GM21723 (cell line): ENCODE results near the gene TFPI.

Experiments
- ATAC-seq: cut with Tn5 transposase; IDR thresholded peaks from one replicate; pipeline ENCODE4 v1.9.1; 2021; ENCODE audit warnings: mild to moderate bottlenecking, moderate library complexity; ENCODE audit not compliant: unreplicated experiment

The TFPI gene

GRCh38 chr2:187470698-187471097, 83.5 kb downstream of the TFPI start:
- ATAC-seq: no peak

DNA sequence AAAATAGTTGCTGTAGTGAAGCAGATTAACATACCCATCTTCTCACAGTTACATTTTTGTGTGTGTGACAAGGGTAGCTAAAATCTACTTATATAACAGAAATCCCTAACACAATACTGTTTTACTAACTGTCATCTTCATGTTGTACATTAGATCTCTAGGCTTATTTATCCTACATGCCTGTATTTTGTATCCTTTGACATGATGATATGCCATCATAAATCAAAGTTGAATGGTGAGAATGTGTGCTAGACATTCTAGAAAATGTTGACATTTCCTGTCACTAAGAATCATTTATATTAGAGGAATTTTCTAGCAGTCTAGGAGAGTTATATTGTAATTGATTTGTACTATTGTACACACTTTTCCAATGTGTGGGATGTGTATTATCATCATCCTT, 84.7 kb downstream of the TFPI start:
- ATAC-seq: no peak

DNA sequence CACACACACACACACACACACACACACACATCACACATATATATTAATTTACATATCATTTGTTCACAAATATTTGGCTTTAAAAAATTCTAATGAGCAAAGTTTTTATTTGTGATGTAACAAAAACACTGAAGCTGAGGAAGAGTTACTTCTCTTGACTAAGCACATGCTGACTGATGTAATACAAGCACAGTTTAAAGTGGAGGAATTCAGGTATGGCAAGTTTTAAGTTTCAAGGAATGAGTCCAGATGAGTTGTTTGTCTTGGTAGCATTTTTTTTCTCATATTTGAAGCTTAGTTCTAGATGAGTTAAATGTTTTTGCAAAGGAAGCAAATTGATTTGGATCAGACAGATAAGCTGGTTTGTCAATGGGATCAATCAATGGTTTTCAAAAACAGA, 86.0 kb downstream of the TFPI start:
- no peak for ATAC-seq

DNA sequence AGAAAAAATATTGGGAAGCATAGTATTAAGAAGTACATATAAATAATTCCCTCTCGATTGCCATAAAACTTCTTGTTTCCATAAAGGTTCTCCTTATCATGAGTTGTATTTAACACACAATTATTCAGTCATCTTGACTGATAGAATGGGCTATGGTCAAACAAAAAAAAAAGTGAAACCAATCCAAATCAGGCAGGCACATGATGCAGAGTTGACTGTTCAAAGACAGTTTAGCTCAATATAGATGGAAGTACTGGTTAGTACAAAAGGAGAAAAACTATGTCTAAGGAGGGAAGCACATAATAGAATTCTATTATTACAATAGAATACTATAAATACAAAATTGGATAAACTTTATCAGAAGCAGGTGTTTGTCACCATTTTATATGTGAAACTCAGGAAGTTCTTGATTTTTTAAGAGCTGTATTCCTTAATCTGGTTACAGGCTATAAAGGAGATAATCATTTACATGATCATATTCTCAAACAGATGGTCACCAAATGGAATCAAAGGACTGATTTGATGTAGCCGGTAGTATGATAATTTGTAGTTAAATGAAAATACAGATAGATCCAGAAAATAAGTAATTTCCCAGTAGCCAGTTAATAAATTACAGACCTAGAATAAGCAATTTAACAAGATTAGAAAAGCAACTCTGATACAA, 88.0 kb downstream of the TFPI start:
- ATAC-seq: peak; percentile 68

DNA sequence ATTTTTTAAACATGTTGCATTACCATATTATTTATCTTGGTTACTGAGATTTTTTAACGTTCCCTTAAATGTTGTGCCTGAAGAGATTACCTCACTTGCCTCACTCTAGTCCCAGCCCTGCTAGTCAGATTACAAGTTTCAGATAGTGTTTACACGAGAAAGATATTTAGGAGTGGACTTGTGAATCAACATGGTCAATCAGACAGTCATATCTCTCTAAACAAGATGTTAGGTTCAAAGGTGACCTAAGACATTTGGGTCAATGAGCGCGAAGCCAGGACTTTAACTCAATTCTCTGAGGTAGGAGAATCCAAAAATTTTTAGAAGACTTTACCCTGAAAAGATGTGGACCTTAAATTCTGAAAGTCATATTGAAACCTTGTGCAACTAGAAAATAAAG, 91.4 kb downstream of the TFPI start:
- no peak for ATAC-seq

GRCh38 chr2:187461294-187462261, 92.7 kb downstream of the TFPI start:
- ATAC-seq: no peak

DNA sequence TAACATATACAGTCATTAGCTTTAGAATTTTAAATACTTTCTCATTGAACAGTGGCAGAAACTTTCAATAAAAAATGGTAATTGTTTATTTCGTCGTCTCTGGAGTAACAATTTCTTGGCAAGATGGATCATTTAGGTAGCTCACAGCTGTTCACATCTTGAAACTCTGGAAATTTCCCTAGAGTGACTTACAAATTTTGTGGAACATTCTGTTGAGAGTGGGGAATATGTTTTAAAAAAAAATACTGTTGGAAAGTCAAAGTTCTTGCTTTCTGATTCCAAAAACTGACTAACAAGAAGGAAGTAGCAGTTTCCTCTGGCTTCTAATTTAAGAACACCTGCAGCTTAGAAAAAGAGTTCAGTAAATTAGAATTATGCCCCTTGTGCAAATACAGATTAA, 95.0 kb downstream of the TFPI start:
- ATAC-seq: no peak

DNA sequence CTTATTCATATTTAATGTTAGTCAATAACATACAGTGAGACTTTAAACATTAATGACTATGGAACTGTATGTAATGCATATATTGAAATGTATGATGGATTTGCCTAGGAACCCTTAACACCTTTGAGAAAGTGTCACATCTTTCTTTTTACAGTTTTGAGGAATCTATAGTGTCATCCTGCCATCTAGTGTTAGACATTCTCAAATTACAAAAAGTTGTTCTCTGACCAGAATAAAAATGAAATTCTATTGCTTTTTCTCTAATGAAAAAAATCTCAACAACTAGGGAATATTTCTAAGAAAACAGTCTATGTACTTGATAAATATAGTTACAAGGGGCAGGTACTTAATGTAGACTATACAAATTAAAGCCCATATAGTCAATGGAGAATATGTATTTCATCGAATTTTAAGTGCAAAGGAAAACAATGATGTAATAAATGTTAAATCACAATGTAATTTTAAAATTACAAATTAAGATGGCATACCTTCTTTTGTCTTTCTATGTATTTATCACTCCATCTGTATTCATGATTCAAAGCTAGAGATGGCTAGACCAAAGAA, 101.1 kb downstream of the TFPI start:
- no peak for ATAC-seq

DNA sequence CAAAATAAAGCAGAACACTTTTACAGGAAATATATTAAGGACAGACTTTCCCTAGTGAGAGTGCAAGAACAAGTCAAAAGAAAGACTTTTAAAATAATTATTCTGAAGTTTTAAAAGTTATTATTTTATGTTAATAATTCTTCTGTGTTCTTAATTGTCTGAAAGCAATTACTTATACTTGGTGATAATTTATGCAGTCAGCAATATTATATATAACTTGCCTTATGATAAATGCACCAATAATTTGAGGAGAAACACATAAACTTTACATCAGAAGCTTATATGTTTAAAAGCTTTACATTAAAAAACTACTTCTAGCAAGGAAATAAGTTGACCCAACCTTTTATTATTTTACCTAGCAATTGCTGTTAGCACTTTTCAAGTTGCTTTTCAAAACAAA, 102.7 kb downstream of the TFPI start:
- ATAC-seq: no peak

- no peak for ATAC-seq
These were observed 106.9 kb downstream of the TFPI start for GRCh38 chr2:187447336-187447735.

GRCh38 chr2:187446711-187447110, 107.5 kb downstream of the TFPI start:
- no peak for ATAC-seq

DNA sequence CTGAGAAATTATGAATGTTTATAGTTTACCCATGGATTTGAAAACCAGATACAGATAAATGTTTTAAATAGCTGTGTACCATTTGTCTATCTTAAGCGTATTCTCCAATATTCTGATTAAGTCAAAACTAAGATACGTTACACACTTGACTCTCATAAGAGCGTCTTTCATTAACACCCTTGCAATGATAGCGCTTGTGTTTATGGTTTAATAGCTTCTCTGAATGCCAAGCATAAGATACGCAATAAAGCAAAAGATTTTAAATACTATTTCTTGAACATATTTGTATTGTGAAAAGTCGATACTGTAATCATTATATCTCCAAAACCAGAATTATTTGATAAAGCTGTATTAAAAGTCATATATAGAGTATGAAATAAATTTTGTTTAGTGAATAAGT, 109.2 kb downstream of the TFPI start:
- ATAC-seq: no peak

- no peak for ATAC-seq
These were observed 111.5 kb downstream of the TFPI start for GRCh38 chr2:187442778-187443177.

DNA sequence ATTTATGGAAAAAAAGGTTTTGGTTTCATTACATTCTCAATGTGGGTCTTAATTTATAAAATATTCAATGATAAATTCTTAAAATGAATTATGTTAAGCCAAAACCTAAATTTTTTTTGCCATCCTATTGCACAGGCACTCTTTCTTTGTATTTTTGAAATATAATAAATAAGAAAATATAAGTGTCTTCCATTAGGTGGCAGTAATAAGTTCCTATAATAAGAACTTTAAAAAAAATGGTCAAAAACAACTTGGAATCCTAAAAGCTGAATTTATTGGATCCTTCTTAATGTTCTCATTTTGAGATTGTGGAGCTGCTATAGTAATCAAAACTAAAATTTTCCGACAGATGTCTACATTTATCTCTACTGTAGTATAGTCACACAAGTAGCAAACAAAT, 111.9 kb downstream of the TFPI start:
- ATAC-seq: no peak

DNA sequence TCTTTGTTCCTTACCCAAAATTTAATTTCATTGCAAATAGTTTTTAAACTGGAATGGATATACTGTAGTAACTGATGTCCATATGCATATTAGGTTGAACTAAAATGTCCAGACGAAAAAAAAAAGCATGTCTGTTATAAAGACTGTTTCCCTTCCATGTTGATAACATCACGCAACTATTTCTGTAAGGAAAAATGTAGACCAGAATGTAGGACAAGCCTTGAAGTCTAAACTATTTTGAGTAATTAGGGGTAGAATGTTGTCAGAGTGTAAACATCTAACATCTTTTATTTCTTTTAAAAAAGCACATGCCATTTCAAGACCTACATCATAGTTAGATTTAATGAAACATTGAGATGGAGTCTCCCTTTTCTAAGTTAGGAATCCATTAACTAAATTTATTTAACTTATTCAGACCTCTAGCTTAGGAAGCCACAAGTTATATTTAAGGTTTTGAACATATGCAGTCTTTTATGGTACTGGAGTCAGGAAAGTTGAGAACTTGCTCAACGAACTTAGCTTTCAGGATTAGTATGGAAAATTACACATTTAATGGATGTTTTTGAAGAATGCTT, 114.0 kb downstream of the TFPI start:
- no peak for ATAC-seq

GRCh38 chr2:187438455-187438854, 115.8 kb downstream of the TFPI start:
- ATAC-seq: no peak

DNA sequence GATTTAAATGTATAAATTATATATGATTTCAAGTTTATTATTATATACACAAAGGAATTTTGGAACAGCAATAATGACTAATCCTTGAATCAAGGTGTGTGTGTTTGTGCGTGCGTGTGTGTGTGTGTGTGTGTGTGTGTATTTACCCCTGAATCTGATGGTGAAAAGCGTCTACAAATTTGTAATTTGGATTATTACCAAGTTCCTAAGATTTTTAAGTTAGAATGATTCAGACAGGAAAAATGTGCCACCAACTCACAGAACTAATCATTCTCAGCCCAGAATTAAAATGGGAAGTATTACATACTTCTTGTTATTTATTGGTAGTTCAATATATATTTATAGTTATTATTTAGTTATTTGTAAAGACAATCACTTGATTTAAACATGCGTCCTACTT, 118.5 kb downstream of the TFPI start:
- no peak for ATAC-seq

DNA sequence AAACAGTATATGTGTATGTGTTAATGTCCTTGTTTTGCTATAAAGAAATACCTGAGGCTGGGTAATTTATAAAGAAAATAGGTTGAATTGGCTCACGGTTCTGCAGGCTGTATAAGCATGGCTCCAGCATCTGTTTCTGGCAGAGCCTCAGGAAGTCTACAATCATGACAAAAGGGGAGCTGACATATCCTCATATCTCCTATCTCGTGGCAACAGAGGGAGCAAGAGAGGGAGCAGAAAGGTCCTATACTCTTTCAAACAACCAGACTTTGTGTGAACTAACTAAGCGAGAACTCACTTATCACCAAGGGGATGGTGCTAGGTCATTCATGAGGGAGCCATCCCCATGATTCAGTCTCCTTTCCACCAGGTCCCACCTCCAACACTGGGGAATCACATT, 119.2 kb downstream of the TFPI start:
- ATAC-seq: no peak

DNA sequence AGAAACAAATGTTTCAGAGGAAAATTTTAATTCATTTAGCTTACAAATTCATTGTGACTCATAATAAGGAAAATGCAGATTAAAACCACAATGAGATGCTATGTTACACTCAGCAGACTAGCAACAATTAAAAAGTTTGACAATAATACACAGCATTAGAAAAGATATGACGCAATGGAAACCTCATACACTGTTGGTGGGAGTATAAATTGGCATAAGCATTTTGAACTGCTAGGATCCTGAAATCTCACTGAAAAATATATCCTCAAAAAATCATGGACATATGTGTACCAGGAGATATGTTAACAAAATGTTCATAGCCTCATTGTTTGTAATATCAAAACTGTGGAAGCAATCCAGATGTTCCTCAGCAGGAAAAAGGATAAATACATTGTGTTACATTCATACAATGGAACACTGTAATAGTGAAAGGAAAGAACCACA, 119.9 kb downstream of the TFPI start:
- no peak for ATAC-seq

- ATAC-seq: no peak
These were observed 122.3 kb downstream of the TFPI start for GRCh38 chr2:187431911-187432310.

DNA sequence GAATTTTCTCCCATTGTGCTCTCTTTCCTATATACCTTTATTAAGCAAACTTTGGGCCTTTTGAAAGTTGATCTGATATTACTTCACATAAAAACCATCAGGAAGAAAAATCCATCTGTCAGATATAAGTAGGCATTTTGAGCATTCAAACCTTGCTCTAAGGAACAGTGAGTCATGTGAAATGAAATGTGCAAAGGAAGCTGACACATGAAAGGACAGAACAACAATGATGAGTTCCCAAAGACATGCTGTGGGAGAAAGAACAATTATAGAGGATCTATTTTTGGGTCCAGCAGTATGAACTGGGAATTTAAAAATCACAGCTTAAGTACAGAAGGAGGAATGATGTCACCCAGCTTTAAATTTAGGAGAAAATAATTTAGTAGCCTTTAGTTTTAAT, 124.2 kb downstream of the TFPI start:
- no peak for ATAC-seq

- ATAC-seq: no peak
These were observed 130.1 kb downstream of the TFPI start for GRCh38 chr2:187424146-187424545.
